AG09319 (cell line): ENCODE results near the gene HDAC4.

Experiments
- DNase-seq: peaks from one replicate; pipeline ENCODE4 v3.0.0-alpha.2; 2010; ENCODE audit warnings: low read depth; ENCODE audit errors: extremely low read depth
- CTCF ChIP-seq: IDR thresholded peaks from 2 replicates; pipeline ENCODE4 v1.5.1; 2011; ENCODE audit warnings: low read depth, mild to moderate bottlenecking, inconsistent platforms, low read length, moderate library complexity

The HDAC4 gene

GRCh38 chr2:239000500-239001073 lies 400.2 kb downstream of the HDAC4 start:
- no peak for DNase-seq

GRCh38 chr2:239000089-239000488 lies 400.7 kb downstream of the HDAC4 start:
- DNase-seq: no peak

More at GRCh38 chr2:239000500-239001073, 400.2 kb downstream of the HDAC4 start:
- no peak for TF ChIP-seq CTCF

GRCh38 chr2:238999291-238999741 lies 401.5 kb downstream of the HDAC4 start:
- no peak for DNase-seq
- TF ChIP-seq CTCF: no peak

More at GRCh38 chr2:239000089-239000488, 400.7 kb downstream of the HDAC4 start:
- no peak for TF ChIP-seq CTCF

DNA sequence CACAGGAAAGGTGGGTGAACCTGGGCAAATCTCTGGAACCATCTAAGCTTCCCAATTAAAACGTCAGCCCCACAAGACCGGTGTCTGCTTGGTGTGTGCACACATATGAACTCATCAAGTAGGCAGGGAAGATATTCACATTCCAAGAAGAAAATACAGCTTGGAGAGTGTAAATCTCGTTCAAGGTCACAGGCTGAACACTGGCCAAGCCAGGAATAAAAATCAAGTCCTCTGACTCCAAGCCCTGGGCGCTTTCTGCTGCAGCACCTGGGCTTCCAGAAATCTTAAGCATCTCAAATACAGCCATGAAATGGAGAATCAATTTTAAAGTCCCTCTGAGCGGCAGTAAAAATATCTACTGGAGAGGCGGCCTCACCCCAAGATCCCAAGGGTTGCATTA lies 402.0 kb downstream of the HDAC4 start:
- no peak for DNase-seq
- TF ChIP-seq CTCF: no peak
